ENCODE data around the gene CROCC2. TPM values are rescaled to one million over a fixed set of nuclear protein-coding genes. Genes with fewer than 3 reads are reported as not detected.

CROCC2 gene
- total RNA-seq, 2 experiments from 2014 or later: not detected

DNA sequence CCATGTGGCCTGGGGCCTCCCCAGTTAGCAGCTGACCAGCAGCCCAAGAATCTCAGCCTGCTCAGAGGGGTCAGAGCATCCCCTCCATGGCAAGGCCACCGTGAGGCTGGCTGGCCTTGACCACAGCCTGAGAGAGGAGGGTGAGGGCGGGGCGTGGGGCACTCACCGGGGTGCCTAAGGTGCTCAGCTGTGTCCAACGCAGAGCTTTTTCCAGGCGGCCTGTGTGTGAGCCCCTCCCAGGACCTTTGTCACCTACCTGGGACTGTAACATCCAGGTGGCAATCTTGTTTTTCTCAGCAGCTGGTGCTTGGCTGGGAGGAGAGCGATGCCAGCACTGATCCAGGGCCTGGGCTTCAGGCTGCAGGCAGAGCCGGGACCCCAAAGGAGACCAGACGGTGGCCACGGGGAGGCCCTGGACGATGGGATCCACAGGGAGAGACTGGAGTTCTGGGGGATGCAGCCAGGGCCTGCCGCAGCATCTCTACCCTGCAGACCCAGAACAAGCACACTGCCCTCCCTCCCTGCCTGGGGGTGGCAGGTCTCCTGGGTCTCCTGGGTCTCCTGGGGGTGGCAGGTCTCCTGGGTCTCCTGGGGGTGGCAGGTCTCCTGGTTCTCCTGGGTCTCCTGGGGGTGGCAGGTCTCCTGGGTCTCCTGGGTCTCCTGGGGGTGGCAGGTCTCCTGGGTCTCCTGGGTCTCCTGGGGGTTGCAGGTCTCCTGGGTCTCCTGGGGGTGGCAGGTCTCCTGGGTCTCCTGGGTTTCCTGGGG, 104.6 kb downstream of the CROCC2 start:
- no peak overlapping the region for H3K4me3 Mint-ChIP-seq
- POLR2A ChIA-PET: interaction anchor here (0.6 kb wide), 1 partner anchor 139 kb away, joined by 3 read pairs; the partner anchor contains the start of gene PPP1R7
- H3K27me3 Mint-ChIP-seq: no peaks in the 10 kb centered on the region
- DNase-seq: no peak
- H3K9me3 Mint-ChIP-seq: peaks cover 6% of the 10 kb centered on the region
- intact Hi-C loops (cut with micrococcal nuclease): no loop called here
- peak overlapping the region; percentile 79 for H3K27ac Mint-ChIP-seq
- H3K4me1 Mint-ChIP-seq (ENCODE audit: low read depth): peaks cover 31% of the 10 kb centered on the region
- no peak for ATAC-seq
- CTCF ChIA-PET: interaction anchor here (1.2 to 1.6 kb wide), 3 partner anchors 11 to 68 kb away, joined by 5 to 8 read pairs (median 5); no protein-coding TSS in a partner anchor
- no peak for TF ChIP-seq CTCF (IDR thresholded peaks at IDR 0.05)
- H3K36me3 Mint-ChIP-seq (ENCODE audit: low read depth): peaks cover 1% of the 10 kb centered on the region

DNA sequence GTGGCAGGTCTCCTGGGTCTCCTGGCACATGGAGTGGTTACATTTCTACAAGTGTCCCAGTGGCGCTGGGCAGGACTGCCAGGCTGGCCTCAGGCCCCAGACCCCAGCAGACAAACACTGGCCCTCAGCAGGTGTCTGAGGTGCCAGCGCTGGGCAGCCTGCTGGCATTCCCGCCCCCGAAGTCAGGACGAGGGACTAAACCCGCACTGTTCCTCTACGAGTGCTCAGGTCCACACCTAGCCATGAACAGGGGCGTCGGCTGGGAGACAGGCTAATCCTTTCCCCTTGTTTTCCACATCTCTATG, 105.1 kb downstream of the CROCC2 start:
- intact Hi-C loops (cut with micrococcal nuclease): no loop called here
- DNase-seq (no peak), ATAC-seq (no peak)
- Mint-ChIP-seq H3K4me1 (ENCODE audit: low read depth) (peaks cover 31% of the 10 kb centered on the region), H3K4me3 (no peak overlapping the region), H3K27ac (no peak overlapping the region), H3K9me3 (peaks cover under 1% of the 10 kb centered on the region), H3K27me3 (no peaks in the 10 kb centered on the region), H3K36me3 (ENCODE audit: low read depth) (no peaks in the 10 kb centered on the region)
- TF ChIP-seq CTCF (IDR thresholded peaks at IDR 0.05): no peak
- ChIA-PET POLR2A (no interaction called here), CTCF (no interaction called here)

DNA sequence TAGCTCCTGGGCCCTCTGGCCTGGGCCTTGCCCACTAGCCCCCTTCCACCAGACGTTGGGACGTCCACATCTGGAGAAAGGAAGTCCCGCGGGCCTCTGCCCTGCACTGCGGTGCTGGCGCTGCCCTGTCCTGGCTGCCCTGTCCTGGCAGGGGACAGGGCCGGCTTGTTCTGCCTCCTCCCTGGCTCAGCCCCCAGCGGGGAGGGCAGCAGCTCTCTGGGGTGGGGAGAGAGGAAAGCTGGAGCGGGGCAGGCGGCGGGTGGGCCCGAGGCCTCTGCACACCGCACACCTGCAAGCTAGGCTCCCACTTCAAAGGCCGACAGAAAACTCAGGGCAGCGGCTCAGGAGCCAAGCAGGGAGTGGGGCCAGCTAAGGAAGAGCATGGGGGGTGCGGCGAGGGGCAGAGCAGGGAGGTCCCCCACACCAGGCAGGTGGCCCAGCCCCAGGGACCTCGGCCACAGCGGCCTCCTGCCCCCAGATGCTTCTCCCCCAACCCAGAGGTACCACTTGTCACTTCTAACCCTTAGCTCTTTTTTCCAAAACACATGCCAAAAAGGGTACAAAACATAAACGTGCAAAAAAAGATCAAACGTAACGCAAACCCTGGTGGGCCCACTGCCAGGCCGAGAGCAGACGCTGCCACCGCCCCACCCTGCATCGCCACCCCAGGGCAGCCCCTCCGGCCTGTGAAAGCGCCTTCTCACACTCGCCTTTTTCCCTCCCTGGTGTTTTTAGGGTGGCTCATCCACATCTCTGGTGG, 105.8 kb downstream of the CROCC2 start:
- CTCF ChIA-PET: no interaction called here
- H3K36me3 Mint-ChIP-seq (ENCODE audit: low read depth): no peaks in the 10 kb centered on the region
- DNase-seq: peak; percentile 24
- no peak overlapping the region for H3K4me3 Mint-ChIP-seq
- TF ChIP-seq CTCF (IDR thresholded peaks at IDR 0.05): no peak
- H3K4me1 Mint-ChIP-seq (ENCODE audit: low read depth): peaks cover 25% of the 10 kb centered on the region
- no peak overlapping the region for H3K27ac Mint-ChIP-seq
- intact Hi-C loops (cut with micrococcal nuclease): no loop called here
- H3K9me3 Mint-ChIP-seq: no peaks in the 10 kb centered on the region
- POLR2A ChIA-PET: interaction anchor here (0.7 kb wide), 1 partner anchor 15 kb away, joined by 3 read pairs; no protein-coding TSS in a partner anchor
- H3K27me3 Mint-ChIP-seq: no peaks in the 10 kb centered on the region
- peak; percentile 32 for ATAC-seq

DNA sequence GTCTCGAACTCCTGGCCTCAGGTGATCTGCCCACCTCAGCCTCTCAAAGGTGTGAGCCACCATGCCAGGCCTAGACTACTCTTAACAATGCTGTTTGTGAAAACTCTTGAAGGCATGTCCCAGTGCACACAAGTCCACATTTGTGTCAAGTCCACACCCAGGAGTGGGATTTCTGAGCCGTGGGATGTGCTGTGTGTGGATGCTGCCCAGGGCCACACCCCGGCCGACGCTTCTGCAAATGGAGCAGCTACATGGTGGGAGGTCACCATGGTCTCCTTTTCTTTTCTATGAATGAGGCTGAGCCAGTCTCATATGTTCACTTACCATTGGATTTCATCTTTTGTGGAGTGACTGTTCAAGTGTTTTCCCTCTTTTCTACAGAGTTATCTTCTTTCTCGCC, 108.1 kb downstream of the CROCC2 start:
- Mint-ChIP-seq H3K36me3 (ENCODE audit: low read depth) (no peaks in the 10 kb centered on the region), H3K27ac (no peak overlapping the region), H3K9me3 (no peaks in the 10 kb centered on the region), H3K4me1 (ENCODE audit: low read depth) (peaks cover 21% of the 10 kb centered on the region), H3K27me3 (no peaks in the 10 kb centered on the region), H3K4me3 (no peak overlapping the region)
- CTCF ChIA-PET: interaction anchor here (1.2 kb wide), 1 partner anchor 31 kb away, joined by 4 read pairs; no protein-coding TSS in a partner anchor
- ATAC-seq (no peak), DNase-seq (no peak)
- intact Hi-C loops (cut with micrococcal nuclease): no loop called here
- POLR2A ChIA-PET: no interaction called here
- no peak for TF ChIP-seq CTCF (IDR thresholded peaks at IDR 0.05)

DNA sequence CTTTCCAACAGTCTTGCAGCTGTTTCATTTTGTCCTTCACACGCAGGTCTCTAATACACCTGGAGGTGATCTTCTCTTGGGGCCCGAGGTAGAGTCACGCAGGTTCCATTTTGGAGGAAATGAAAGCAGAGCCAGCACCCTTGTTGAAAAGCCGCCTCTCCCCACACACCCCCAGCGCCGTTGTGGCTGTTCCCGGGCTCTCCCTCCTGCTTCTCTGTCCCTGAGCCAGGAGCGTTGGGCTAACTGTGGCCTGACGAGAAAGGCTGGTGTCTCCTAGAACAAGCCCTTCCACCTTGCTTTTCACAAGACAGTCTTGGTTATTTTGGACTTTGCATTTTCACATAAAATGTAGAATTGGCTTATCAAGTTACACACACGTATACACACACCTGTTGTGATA, 108.6 kb downstream of the CROCC2 start:
- Mint-ChIP-seq H3K27ac (no peak overlapping the region), H3K4me1 (ENCODE audit: low read depth) (peaks cover 16% of the 10 kb centered on the region), H3K9me3 (no peaks in the 10 kb centered on the region), H3K36me3 (ENCODE audit: low read depth) (no peaks in the 10 kb centered on the region), H3K4me3 (no peak overlapping the region), H3K27me3 (no peaks in the 10 kb centered on the region)
- ATAC-seq (no peak), DNase-seq (no peak)
- CTCF ChIA-PET: no interaction called here
- TF ChIP-seq CTCF (IDR thresholded peaks at IDR 0.05): no peak
- POLR2A ChIA-PET: no interaction called here
- intact Hi-C loops (cut with micrococcal nuclease): no loop called here
